NCI-H1092 treated with DMSO at 0.1 percent for 48 hours (cell line): ENCODE measurements around the gene AFMID.
"Not testable (repeated sequence)": the region's sequence is repeated elsewhere in the genome, so short reads cannot be mapped to it uniquely, and the experiment has no call there.

Experiments used
- DNase-seq: peaks from one replicate; lab custom pipeline; 2025; lab: John Stamatoyannopoulos, UW

Gene AFMID

DNA sequence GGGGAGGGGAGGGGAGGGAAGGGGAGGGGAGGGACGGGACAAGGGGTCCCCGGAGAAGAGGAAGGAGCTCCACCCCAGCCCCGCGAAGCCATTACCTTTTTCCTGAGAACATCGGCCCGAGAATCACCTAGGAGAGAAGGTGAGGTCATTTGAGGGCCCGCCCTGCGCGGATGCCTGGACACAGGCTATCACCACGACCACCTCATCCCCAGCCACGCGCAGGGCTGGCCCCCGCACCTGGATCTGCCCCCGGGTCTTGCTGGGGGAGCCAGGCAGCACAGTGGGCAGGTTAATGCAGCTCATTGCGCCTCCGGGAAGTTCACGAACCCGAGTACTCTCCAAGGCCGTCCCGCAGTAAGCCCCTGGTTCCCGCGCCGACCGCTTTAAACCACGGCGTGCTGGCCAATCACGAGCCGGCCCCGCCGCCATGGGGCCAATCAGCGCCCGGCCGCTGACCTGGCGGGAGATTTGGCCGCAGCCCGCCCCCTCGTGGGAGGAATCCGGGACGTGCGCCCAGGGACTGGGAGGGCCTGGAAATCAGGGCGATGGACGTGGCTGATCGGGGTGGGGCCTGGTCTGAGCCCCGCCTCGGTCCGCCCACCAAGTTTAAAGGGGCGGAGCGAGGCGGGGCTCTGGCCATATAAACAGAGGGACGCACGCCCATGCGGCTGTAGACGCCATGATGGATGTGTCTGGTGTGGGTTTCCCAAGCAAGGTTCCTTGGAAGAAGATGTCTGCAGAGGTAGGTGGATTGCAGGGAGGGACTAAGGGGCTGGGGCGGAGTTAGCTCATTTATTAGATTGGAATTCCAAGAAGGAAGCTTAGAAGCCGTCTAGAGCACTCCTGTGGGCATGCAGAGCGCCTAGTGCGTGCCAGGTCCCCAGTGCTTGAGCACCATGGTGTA is at the start of gene AFMID, which contains the start of gene TK1:
AFMID (plus strand) TSS at position 671 of the 904 bp plus-strand sequence; CDS start at position 680, 9 bp downstream.
TK1 (minus strand) TSS at position 361 of the 904 bp plus-strand sequence; CDS start at position 303, 58 bp downstream.
- peak; percentile 96 for DNase-seq

- no peak for DNase-seq
Measured at GRCh38 chr17:78137392-78138203, 49.6 kb upstream of the AFMID start.

- no peak for DNase-seq
Measured at GRCh38 chr17:78138204-78139060, 48.7 kb upstream of the AFMID start.

GRCh38 chr17:78139861-78140168 is 47.3 kb upstream of the AFMID start:
- DNase-seq, result not testable (repeated sequence)

- DNase-seq, result peak; percentile 20
Measured at GRCh38 chr17:78140169-78141051, 46.8 kb upstream of the AFMID start.

GRCh38 chr17:78141437-78142118 is 45.6 kb upstream of the AFMID start:
- no peak for DNase-seq

- no peak for DNase-seq
Measured at GRCh38 chr17:78142119-78142861, 44.9 kb upstream of the AFMID start.

- DNase-seq, result no peak
Measured at GRCh38 chr17:78143214-78144146, 43.7 kb upstream of the AFMID start.

- peak; percentile 9 for DNase-seq
Measured at GRCh38 chr17:78144147-78144719, 42.9 kb upstream of the AFMID start.

GRCh38 chr17:78144736-78145641 is 42.2 kb upstream of the AFMID start:
- DNase-seq, result no peak

GRCh38 chr17:78146471-78146869 is 40.7 kb upstream of the AFMID start:
- DNase-seq, result no peak

GRCh38 chr17:78146881-78147280 is 40.3 kb upstream of the AFMID start:
- no peak for DNase-seq

DNA sequence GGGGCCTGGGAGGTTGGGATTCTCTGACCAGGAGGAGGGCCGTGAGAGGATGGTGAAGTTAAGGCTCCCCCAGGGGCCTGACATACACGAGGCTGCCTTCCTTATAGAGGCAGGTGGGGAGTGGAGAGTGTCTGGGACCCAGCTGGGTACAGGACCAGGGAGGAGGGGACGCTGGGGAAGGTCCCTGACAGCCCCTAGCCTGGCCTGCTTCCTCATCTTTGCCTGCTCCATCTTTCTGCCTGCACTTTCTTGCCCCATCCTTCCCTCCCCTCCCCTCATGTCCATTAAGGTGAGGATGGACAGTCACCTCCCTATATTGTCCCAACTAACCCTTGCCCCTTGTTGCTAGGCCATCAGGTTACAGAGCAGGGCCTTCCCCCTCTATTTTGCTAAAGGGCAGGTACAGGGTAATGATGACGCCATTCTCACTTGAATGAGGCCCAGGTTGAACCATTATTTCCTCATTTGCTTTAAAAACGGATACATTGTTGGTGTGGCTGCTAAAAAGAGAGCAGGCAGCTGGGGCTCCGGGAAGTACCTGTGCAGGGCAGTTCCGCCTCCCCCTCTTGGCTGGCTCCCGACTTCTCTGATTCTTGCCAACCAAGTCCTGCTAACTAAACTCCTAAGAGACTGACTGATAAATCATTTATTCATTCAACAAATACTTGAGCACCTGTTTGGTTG is 39.7 kb upstream of the AFMID start:
- DNase-seq, result no peak

DNA sequence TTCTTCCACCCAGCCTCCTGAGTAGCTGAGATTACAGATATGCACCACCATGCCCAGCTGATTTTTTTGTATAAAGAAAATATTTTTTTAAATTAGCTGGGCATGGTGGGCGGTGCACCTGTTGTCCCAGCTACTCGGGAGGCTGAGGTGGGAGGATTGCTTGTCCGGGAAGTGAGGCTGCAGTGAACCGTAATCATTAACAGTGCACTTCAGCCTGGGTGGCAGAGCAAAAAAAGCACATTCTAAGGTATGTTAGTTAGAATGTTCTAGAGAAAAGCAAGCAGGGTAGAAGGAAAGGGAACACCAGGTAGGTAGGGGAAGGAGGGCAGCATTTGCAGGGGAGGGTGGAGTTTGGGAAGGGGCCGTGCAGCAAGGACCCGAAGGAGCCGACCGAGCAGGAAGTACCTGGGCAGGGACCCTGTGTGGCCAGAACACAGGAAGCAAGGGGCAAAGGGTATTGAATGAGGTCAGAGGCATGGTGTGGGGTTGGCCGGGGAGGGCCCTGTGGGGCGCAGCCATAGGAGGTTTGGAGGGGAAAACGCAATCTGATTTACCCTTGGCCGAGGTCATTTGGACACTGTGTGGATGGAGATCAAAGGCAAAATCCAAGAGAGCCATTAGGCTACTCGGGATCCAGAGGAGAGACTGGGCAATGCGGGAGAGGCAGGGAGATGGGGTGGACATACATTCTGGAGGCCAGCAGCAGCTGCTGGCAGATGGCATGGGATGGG is 38.7 kb upstream of the AFMID start:
- DNase-seq, result no peak

DNA sequence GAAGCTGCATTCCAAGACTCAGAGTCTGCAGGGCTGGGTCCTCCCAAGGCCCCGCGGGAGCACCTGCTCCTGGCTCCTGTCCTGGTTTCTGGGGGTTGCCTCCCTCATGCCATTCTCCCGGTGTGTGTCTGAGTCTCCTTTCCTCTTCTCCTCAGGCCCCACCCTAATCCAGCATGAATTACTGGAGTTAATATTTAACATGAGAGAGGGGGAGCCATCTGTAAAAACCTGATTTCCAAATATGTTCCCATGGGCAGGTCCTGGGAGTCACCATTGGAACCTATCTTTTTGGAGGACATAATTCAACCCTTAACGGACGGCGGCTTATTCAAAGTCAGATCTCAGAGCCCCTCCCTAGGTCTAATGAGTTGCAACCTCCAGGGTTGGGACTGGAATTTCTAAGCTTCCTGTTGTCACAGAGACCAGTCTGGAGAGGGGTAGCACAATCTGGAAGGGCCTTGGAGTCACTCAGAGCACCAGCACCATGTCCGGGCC is 35.6 kb upstream of the AFMID start:
- no peak for DNase-seq
